Naive thymus-derived CD4-positive, alpha-beta T cell (primary cell): Measurements from ENCODE around the gene ZDHHC19. TPM values are rescaled to one million over a fixed set of nuclear protein-coding genes. Genes with fewer than 3 reads are reported as not detected.
"Not testable (repeated sequence)": the region's sequence is repeated elsewhere in the genome, so short reads cannot be mapped to it uniquely, and the experiment has no call there.

Experiments
- ATAC-seq: fragments of 150-1000 bp; cut with Tn5 transposase; 2 replicates; pipeline ENCODE4 v1.10.0; 2021; ENCODE audit warnings: mild to moderate bottlenecking, moderate library complexity
- CTCF ChIA-PET: fragments of 350-600 bp; sonication (Branson Sonifier 250); formaldehyde crosslinking; loops from one replicate; lab custom pipeline; 2021; ENCODE audit warnings: antibody characterized with exemption; lab: Charles Lee
- POLR2A ChIA-PET: fragments of 350-600 bp; sonication (Branson Sonifier 250); formaldehyde crosslinking; loops from one replicate; lab custom pipeline; 2021; ENCODE audit warnings: antibody characterized with exemption, inconsistent platforms; lab: Charles Lee
- DNase-seq, 9 donors: peaks; one replicate each; pipeline versions ENCODE4 v3.0.0 to v3.0.0-alpha.2; 2020 to 2022; ENCODE audit warnings: mixed read lengths in 1 of 9
- H3K27ac ChIP-seq: one replicate; pipeline ENCODE4 v1.7.0; 2013; ENCODE audit warnings: mild to moderate bottlenecking, low read depth, low read length, moderate library complexity
- H3K27me3 ChIP-seq, 2 donors: one replicate each; pipeline ENCODE4 v1.7.0; 2013; ENCODE audit warnings: low read length in 2 of 2, mild to moderate bottlenecking in 2 of 2, moderate library complexity in 2 of 2; ENCODE audit not compliant: control insufficient read depth in 2 of 2, insufficient read depth in 2 of 2
- H3K36me3 ChIP-seq, 3 experiments: 1 replicate in 2 of 3; 2 replicates in 1 of 3; pipeline ENCODE4 v1.7.0; 2013; ENCODE audit warnings: low read length in 3 of 3, mild to moderate bottlenecking in 3 of 3, moderate library complexity in 1 of 3; ENCODE audit not compliant: insufficient read depth in 3 of 3, control insufficient read depth in 2 of 3
- H3K4me1 ChIP-seq, 2 donors: one replicate each; pipeline ENCODE4 v1.7.0; 2013; ENCODE audit warnings: low read length in 2 of 2, mild to moderate bottlenecking in 2 of 2, moderate library complexity in 1 of 2; ENCODE audit not compliant: control insufficient read depth in 2 of 2, insufficient read depth in 2 of 2
- H3K4me3 ChIP-seq: 2 replicates; pipeline ENCODE4 v1.7.0; 2013; ENCODE audit warnings: mild to moderate bottlenecking, low read length
- H3K9me3 ChIP-seq, 3 experiments: 1 replicate in 2 of 3; 2 replicates in 1 of 3; pipeline ENCODE4 v1.7.0; 2013; ENCODE audit warnings: low read length in 3 of 3; ENCODE audit not compliant: control insufficient read depth in 2 of 3
- H3K27ac Mint-ChIP-seq, 9 donors: one replicate each; pipeline ENCODE4 v1.8.0; 2020 to 2022; ENCODE audit warnings: mixed read lengths in 9 of 9, mild to moderate bottlenecking in 8 of 9, moderate library complexity in 5 of 9, inconsistent platforms in 2 of 9
- H3K27me3 Mint-ChIP-seq, 5 donors: one replicate each; pipeline ENCODE4 v1.8.0; 2021 to 2022; ENCODE audit warnings: mixed read lengths in 5 of 5, mild to moderate bottlenecking in 1 of 5
- H3K36me3 Mint-ChIP-seq, 5 donors: one replicate each; pipeline ENCODE4 v1.8.0; 2020 to 2022; ENCODE audit warnings: mixed read lengths in 5 of 5, mild to moderate bottlenecking in 3 of 5, inconsistent platforms in 1 of 5
- H3K4me1 Mint-ChIP-seq, 7 donors: one replicate each; pipeline ENCODE4 v1.8.0; 2020 to 2022; ENCODE audit warnings: mixed read lengths in 7 of 7, mild to moderate bottlenecking in 3 of 7, inconsistent platforms in 1 of 7
- H3K4me3 Mint-ChIP-seq, 10 donors: one replicate each; pipeline ENCODE4 v1.8.0; 2020 to 2022; ENCODE audit warnings: mild to moderate bottlenecking in 10 of 10, mixed read lengths in 10 of 10, moderate library complexity in 6 of 10, inconsistent platforms in 2 of 10
- H3K9me3 Mint-ChIP-seq, 11 donors: one replicate each; pipeline ENCODE4 v1.8.0; 2020 to 2022; ENCODE audit warnings: mixed read lengths in 11 of 11, mild to moderate bottlenecking in 4 of 11, inconsistent platforms in 1 of 11, moderate library complexity in 1 of 11
- intact Hi-C, 2 donors: fragments of 100-400 bp; cut with micrococcal nuclease; formaldehyde crosslinking; loops; one replicate each; pipeline ENCODE4 v1.15.1; 2023
- polyA plus RNA-seq, 2 donors: library from polyadenylated mRNA; unstranded; fragments of 300-500 nt; fragmentation: Illumina TruSeq; gene quantifications; one replicate each; pipeline ENCODE4 v1.2.3, GENCODE V29; 2021
- total RNA-seq, 6 experiments: library from RNA in 5 of 6; stranded (reverse) in 5 of 6; gene quantifications; 1 replicate in 5 of 6; 2 replicates in 1 of 6; pipeline ENCODE4 v1.2.3 and lab custom pipeline; 2021 to 2026

The ZDHHC19 gene
- total and polyA plus RNA-seq, 7 experiments from 2014 or later: 0.58 TPM; not detected in 6

DNA sequence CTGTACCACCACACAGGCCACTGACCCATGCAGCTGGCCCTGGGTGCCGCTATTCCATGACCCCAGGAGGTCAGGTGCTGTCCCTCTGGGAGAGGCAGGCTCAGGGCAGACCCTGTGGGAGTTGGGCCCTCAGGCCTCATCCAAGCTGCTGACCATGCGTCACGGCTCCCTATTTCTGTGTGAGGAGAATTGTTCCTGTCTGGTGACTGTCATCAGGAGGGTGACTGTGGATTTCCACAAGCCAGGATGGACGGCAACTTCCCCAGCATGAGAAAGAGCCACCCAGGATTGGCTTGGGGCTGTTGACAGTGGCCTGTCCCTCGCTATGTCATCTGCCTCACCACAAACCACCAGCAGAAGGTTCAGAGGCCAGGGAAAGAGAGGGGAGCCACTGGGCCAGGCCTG lies 41.4 kb downstream of the ZDHHC19 start:
- Mint-ChIP-seq H3K36me3 (no peaks in the 10 kb centered on the region), H3K9me3 (no peaks in the 10 kb centered on the region), H3K27ac (no peak overlapping the region), H3K4me3 (no peak overlapping the region), H3K27me3 (no peaks in the 10 kb centered on the region), H3K4me1 (peaks cover 0 to 12% (median 0%) of the 10 kb centered on the region in 7 donors)
- intact Hi-C loops: no loop called here
- Histone ChIP-seq H3K36me3 (no peaks in the 10 kb centered on the region), H3K9me3 (no peaks in the 10 kb centered on the region), H3K4me3 (no peak overlapping the region), H3K27ac (no peak overlapping the region), H3K27me3 (no peaks in the 10 kb centered on the region), H3K4me1 (no peaks in the 10 kb centered on the region)
- CTCF ChIA-PET: interaction anchor here (0.7 kb wide), 1 partner anchor 27 kb away, joined by 4 read pairs; no protein-coding TSS in a partner anchor
- ATAC-seq (peak; percentile 77), DNase-seq (no peak)
- POLR2A ChIA-PET: interaction anchor here (0.6 kb wide), 2 partner anchors 16 to 329 kb away, joined by 4 to 5 read pairs; no protein-coding TSS in a partner anchor

DNA sequence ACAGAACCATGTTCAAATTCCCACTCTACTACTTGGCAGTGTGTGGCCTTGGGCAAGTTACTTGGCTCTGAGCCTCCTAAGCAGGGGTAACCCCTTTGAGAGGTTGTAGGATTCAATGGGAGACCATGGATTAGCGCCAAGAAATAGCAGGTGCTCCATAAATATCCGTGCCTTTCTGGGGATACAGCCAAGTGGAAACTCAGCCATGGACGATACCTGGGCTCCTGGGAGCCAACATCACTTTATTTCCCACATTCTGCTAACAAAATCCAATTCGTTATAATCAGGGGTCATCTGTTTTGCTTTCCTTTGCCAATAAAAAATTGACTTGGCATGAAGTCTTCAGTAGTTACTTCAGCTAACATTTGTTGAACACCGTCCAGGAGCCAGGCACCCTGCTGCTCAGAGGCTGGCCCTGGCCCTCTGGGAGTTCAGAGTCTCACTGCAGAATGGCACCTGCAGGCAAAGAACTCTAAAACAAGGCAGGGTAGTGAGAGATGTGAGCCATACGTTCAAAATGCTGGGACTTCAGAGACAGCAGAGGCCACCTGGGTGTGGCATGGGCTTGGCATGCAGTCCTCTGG lies 42.3 kb downstream of the ZDHHC19 start:
- ATAC-seq (no peak), DNase-seq (no peak)
- intact Hi-C loops: no loop called here
- Mint-ChIP-seq H3K27me3 (no peaks in the 10 kb centered on the region), H3K36me3 (no peaks in the 10 kb centered on the region), H3K9me3 (no peaks in the 10 kb centered on the region), H3K4me1 (peaks cover 0 to 9% (median 0%) of the 10 kb centered on the region in 7 donors), H3K27ac (no peak overlapping the region), H3K4me3 (no peak overlapping the region)
- Histone ChIP-seq H3K9me3 (no peaks in the 10 kb centered on the region), H3K36me3 (no peaks in the 10 kb centered on the region), H3K27me3 (no peaks in the 10 kb centered on the region), H3K4me1 (no peaks in the 10 kb centered on the region), H3K4me3 (no peak overlapping the region), H3K27ac (no peak overlapping the region)
- ChIA-PET POLR2A (no interaction called here), CTCF (no interaction called here)

DNA sequence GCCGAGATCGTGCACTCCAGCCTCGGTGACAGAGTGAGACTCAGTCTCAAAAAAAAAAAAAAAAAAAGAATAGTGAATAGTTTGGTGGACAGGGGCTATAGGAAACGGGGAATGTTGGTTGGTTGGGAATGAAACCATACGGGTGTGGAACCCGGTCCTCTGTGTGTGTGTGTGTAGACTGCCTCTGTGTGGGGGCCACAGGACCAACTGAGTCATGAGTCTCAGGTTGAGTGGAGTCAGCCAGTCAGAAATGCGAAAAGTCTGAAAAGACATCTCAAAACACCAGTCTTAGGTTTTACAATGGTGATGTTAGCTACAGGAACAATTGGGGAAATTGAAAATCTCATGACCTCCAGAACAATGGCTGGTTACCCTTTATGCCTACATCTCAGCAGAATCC lies 44.5 kb downstream of the ZDHHC19 start:
- no peaks in the 10 kb centered on the region for H3K4me1 ChIP-seq
- Mint-ChIP-seq H3K4me3 (no peak overlapping the region), H3K27ac (no peak overlapping the region), H3K36me3 (no peaks in the 10 kb centered on the region), H3K9me3 (no peaks in the 10 kb centered on the region), H3K27me3 (no peaks in the 10 kb centered on the region), H3K4me1 (peaks cover 0 to 11% (median 0%) of the 10 kb centered on the region in 7 donors)
- POLR2A ChIA-PET: no interaction called here
- CTCF ChIA-PET: interaction anchor here (1.1 kb wide), 1 partner anchor 91 kb away, joined by 5 read pairs; no protein-coding TSS in a partner anchor
- intact Hi-C loops: no loop called here
- no peaks in the 10 kb centered on the region for H3K36me3 ChIP-seq
- H3K27me3 ChIP-seq: no peaks in the 10 kb centered on the region
- H3K9me3 ChIP-seq: no peaks in the 10 kb centered on the region
- ATAC-seq: no peak
- H3K4me3 ChIP-seq: no peak overlapping the region
- no peak overlapping the region for H3K27ac ChIP-seq
- no peak for DNase-seq

DNA sequence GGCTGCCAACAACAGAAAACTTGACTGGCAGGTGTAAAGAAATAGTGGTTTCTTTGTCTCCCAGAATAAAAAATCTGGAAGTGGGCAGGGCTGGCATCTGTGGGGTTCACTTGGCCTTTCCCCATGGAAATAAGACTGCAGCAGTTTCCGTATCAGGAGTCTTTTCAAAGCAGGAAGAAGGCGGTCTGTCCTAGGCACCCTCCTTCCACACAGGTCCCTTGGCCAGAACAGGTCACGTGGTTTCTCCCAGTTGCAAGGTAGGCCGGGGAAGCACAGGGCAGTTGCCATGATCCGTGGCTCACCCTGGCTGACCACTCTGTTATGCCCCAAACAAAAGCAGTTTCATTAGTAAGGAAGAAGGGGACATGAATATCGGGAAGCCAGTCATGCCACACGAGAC lies 45.4 kb downstream of the ZDHHC19 start:
- no peaks in the 10 kb centered on the region for H3K36me3 Mint-ChIP-seq
- H3K27me3 Mint-ChIP-seq: no peaks in the 10 kb centered on the region
- H3K9me3 Mint-ChIP-seq: no peaks in the 10 kb centered on the region
- Histone ChIP-seq H3K27ac (no peak overlapping the region), H3K4me1 (no peaks in the 10 kb centered on the region), H3K36me3 (no peaks in the 10 kb centered on the region), H3K4me3 (no peak overlapping the region), H3K9me3 (no peaks in the 10 kb centered on the region), H3K27me3 (no peaks in the 10 kb centered on the region)
- no peak for ATAC-seq
- intact Hi-C loops: no loop called here
- no peak overlapping the region for H3K4me3 Mint-ChIP-seq
- H3K4me1 Mint-ChIP-seq: peaks cover 0 to 11% (median 0%) of the 10 kb centered on the region in 7 donors
- peak overlapping the region in 2 of 9 donors; percentile 48 to 57 for H3K27ac Mint-ChIP-seq
- DNase-seq: no peak
- ChIA-PET POLR2A (no interaction called here), CTCF (no interaction called here)

DNA sequence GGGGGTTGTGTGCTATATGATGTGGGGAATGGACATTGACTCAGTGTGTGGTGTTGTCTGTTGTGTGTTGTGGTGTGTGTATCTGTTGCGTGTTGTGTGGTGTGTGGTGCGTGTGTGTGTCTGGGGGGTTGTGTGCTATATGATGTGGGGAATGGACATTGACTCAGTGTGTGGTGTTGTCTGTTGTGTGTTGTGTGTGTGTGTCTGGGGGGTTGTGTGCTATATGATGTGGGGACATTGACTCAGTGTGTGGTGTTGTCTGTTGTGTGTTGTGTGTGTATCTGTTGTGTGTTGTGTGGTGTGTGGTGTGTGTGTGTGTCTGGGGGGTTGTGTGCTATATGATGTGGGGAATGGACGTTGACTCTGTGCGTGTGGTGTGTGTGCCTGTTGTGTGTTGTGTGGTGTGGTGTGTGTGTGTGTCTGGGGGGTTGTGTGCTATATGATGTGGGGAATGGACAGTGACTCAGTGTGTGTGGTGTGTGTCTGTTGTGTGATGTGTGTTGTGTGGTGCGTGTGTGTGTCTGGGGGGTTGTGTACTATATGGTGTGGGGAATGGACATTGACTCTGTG lies 46.1 kb downstream of the ZDHHC19 start:
- H3K27ac Mint-ChIP-seq, H3K4me1 ChIP-seq, DNase-seq, H3K36me3 ChIP-seq, H3K27ac ChIP-seq, POLR2A ChIA-PET, H3K27me3 Mint-ChIP-seq, CTCF ChIA-PET, intact Hi-C loops, H3K9me3 Mint-ChIP-seq, ATAC-seq, H3K4me3 ChIP-seq, H3K9me3 ChIP-seq, H3K36me3 Mint-ChIP-seq, H3K4me3 Mint-ChIP-seq, H3K27me3 ChIP-seq: not testable (repeated sequence)
- H3K4me1 Mint-ChIP-seq: peaks cover 3 to 19% (median 4%) of the 10 kb centered on the region in 7 donors

DNA sequence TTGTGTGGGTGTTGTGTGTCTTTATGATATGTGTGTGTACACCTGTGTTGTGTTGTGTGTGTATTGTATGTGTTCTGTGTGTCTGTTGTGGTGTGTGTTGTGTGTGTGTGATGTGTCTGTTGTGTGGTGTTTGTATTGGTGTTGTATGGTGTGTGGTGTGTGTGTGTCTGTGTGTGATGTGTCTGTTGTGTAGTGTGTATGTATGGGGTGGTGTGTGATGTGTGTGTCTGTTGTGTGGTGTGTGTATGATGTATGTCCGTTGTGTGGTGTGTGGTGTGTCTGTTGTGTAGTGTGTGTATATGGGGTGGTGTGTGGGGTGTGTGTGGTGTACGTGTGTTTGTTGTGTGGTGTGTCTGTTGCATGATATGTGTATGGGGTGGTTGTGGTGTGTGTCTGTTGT lies 46.6 kb downstream of the ZDHHC19 start:
- no peak overlapping the region for H3K27ac ChIP-seq
- no peaks in the 10 kb centered on the region for H3K36me3 ChIP-seq
- H3K4me3 Mint-ChIP-seq: no peak overlapping the region
- ATAC-seq (no peak), DNase-seq (no peak)
- H3K9me3 ChIP-seq: no peaks in the 10 kb centered on the region
- no peaks in the 10 kb centered on the region for H3K27me3 ChIP-seq
- no peak overlapping the region for H3K27ac Mint-ChIP-seq
- peaks cover 0 to 4% of the 10 kb centered on the region in 2 donors for H3K4me1 ChIP-seq
- ChIA-PET CTCF (no interaction called here), POLR2A (no interaction called here)
- H3K9me3 Mint-ChIP-seq: no peaks in the 10 kb centered on the region
- intact Hi-C loops: no loop called here
- no peaks in the 10 kb centered on the region for H3K27me3 Mint-ChIP-seq
- peaks cover 6 to 24% (median 8%) of the 10 kb centered on the region in 7 donors for H3K4me1 Mint-ChIP-seq
- H3K36me3 Mint-ChIP-seq: peaks cover 0 to 2% (median 0%) of the 10 kb centered on the region in 5 donors
- no peak overlapping the region for H3K4me3 ChIP-seq
